HepG2 (cell line): ENCODE results near the gene LYZL2.

Source experiments
- MYPOP ChIP-seq: sonication (generic); formaldehyde crosslinking; IDR thresholded peaks from 2 replicates; pipeline ENCODE4 v1.8.1; 2023; ENCODE audit warnings: mild to moderate bottlenecking, moderate library complexity, missing genetic modification reagents
- TF ChIP-seq, protein P1 (sequence below): sonication (generic); formaldehyde crosslinking; IDR thresholded peaks from 2 replicates; pipeline ENCODE4 v1.5.0; 2020; ENCODE audit warnings: mild to moderate bottlenecking, missing genetic modification reagents, moderate library complexity
- TF ChIP-seq, protein P2 (sequence below): sonication (generic); formaldehyde crosslinking; IDR thresholded peaks from 2 replicates; pipeline ENCODE4 v1.8.0; 2022; ENCODE audit warnings: missing genetic modification reagents, mild to moderate bottlenecking, moderate library complexity, borderline replicate concordance

DNA sequence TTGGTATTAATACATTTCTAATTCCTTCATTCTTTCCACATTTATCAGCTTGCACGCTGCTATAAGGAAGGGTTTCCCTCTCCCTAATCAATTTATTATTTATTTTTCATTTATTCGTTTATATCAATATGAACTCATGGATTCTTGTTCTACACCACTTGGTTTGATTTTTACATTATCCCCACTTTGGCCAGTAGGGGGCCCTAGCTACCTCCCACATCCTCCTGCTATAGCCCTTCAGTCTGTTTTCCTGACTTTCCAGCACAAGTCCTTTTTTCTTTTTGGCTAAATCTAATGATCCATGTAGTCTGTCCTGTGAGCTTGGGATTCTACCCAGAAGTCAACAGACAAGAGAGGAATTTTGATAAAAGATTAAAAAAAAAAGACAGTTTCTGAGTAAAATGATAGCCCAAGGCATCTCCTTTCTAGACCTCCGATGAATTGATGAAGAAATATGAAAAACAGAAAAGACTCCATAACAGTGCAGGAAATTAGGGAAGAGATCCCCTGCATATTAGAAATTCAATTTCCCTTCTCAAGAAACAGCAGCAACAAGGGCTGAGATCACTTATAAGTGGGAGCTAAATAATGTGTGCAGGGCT lies 47.7 kb downstream of the LYZL2 start:
- TF ChIP-seq, protein P1, sequence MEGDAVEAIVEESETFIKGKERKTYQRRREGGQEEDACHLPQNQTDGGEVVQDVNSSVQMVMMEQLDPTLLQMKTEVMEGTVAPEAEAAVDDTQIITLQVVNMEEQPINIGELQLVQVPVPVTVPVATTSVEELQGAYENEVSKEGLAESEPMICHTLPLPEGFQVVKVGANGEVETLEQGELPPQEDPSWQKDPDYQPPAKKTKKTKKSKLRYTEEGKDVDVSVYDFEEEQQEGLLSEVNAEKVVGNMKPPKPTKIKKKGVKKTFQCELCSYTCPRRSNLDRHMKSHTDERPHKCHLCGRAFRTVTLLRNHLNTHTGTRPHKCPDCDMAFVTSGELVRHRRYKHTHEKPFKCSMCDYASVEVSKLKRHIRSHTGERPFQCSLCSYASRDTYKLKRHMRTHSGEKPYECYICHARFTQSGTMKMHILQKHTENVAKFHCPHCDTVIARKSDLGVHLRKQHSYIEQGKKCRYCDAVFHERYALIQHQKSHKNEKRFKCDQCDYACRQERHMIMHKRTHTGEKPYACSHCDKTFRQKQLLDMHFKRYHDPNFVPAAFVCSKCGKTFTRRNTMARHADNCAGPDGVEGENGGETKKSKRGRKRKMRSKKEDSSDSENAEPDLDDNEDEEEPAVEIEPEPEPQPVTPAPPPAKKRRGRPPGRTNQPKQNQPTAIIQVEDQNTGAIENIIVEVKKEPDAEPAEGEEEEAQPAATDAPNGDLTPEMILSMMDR (CRISPR knock-in tag): peak; percentile 70
- TF ChIP-seq MYPOP (CRISPR knock-in tag): no peak
- TF ChIP-seq, protein P2, sequence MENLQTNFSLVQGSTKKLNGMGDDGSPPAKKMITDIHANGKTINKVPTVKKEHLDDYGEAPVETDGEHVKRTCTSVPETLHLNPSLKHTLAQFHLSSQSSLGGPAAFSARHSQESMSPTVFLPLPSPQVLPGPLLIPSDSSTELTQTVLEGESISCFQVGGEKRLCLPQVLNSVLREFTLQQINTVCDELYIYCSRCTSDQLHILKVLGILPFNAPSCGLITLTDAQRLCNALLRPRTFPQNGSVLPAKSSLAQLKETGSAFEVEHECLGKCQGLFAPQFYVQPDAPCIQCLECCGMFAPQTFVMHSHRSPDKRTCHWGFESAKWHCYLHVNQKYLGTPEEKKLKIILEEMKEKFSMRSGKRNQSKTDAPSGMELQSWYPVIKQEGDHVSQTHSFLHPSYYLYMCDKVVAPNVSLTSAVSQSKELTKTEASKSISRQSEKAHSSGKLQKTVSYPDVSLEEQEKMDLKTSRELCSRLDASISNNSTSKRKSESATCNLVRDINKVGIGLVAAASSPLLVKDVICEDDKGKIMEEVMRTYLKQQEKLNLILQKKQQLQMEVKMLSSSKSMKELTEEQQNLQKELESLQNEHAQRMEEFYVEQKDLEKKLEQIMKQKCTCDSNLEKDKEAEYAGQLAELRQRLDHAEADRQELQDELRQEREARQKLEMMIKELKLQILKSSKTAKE: no peak
